GM18498 (cell line): Measurements from ENCODE around the gene CDC42EP5.

Experiments used
- ATAC-seq: cut with Tn5 transposase; IDR thresholded peaks from one replicate; pipeline ENCODE4 v1.9.1; 2021; ENCODE audit warnings: mild to moderate bottlenecking, moderate library complexity; ENCODE audit not compliant: unreplicated experiment

CDC42EP5 gene

DNA sequence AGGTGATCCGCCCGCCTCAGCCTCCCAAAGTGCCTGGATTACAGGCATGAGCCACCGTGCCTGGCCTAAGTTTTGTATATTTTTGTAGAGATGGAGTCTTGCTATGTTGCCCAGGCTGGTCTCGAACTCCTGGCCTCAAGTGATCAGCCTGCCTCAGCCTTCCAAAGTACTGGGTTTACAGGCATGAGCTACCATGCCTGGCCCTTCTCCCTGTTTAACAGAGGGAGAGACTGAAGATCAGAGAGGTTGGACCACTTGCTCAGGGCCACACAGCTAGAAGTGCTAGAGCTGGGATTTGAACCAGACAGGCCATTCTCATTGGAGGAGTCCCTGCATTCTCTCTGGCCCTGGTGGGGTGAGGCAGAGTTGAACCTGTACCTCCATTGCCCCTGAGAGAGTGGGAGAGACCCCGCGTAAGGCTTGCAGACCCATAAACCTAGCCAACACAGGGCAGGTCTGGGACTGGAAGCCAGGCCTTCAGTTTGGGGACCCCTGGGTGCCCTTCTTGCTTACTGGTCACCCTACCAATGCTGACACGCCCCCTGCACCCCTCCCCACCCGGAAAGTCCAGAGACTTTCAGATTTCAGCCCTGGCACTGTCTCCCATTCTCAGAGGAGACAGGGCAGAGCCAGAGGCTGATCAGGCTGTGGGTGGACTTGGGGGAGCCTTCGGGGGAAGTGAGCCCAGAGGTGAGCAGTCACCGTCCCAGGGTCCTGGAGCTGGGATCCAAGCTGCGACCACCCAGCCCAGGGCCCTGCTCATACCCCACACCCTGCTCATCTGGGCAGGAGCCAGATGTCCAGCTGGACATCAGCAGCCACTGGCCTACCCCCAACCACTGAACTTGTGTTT is 44.5 kb downstream of the CDC42EP5 start:
- ATAC-seq, result no peak

DNA sequence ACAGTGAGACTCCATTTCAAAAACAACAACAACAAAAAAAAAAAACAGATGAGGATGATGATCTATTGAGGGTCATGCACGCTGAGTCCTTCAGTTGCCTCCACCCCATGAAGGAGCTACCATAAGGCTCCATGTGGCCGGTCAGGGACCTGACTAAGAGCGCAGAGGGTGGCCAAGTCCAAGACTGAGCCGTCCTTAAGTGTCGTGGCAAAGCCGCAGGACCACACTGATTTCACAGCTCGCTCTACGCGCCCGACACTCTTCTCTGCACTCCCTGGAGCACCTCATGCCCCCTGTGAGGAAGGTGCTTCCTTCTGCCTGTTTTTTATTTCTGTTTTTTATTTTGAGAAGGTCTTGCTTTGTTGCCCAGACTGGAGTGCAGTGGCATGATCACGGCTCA is 45.5 kb downstream of the CDC42EP5 start:
- ATAC-seq, result no peak

- no peak for ATAC-seq
Observed at GRCh38 chr19:54426291-54426931, 46.7 kb downstream of the CDC42EP5 start.

- no peak for ATAC-seq
Observed at GRCh38 chr19:54425382-54425723, 47.7 kb downstream of the CDC42EP5 start.

DNA sequence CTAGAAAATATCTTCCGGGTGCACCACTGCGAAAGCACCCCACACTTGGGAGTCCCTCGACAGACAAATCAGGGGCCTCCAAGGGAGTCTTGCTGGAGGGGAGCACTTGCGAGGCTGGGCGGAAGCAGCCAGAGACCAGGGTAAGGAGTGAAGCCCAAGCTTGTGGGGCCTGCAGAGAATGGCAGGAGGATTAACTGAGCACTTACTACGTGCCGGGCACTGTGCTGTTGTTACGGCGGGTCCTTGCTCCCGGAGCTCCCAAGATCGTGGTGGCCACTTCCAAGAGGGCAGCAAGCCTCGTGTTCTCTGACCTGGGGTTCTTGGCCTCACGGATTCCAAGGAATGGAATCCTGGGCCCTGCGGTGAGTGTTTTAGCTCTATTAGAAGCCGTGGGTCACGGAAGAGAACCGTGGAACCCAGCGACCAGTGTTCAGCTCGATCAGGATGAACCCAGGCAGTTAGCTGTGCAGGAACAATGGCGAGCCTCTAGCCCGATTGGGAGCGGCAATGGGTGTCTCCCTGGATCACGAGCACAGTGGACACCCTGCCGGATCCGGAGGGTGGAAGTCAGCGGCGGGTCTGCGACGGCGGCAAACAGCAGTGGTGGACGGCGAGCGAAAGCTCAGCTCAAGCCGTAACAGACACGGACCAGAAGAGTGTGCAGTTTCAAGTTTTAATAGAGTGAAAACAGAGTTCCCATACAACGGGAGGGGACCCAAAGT is 48.3 kb downstream of the CDC42EP5 start:
- ATAC-seq, result no peak

DNA sequence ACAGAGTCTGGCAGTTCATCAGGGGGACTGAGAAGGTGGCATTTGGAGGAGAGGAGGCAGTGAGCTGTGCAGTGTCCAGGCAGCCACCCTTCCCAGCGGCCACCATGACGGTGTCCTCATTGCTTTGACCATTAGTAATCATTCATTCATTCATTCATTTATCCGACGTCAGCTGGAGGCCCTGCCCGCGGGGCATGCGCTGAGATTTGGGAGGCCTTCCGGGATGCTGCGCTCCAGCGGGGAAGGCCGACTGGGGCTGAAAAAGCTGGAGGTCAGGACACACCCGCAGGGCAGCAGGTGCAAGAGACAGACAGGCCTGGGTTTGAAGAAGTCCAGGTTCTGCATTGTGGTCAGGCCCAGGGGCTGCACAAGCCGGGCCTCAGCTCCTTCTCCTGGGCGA is 48.9 kb downstream of the CDC42EP5 start:
- ATAC-seq, result no peak

GRCh38 chr19:54422136-54422535 is 51.0 kb downstream of the CDC42EP5 start:
- ATAC-seq, result no peak

DNA sequence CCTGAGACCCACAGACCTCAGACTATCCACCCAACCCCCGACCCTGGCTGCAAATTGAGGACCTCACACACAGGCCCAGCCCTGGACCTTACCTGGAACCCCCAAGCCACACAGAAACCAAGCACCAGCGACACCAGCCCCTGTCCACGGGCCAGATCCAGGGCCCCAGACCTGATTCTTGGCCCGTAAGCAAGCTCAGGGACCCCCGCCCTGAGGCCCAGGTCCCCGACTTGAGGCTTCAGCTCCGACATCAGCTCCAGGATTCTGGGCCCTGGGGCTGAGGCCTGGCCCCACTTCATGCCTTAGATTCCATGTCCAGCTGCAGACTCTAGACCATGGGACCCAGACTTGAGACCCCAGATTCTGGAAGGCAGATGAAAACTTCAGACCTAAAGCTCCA is 51.6 kb downstream of the CDC42EP5 start:
- no peak for ATAC-seq

- no peak for ATAC-seq
Observed at GRCh38 chr19:54421169-54421516, 52.0 kb downstream of the CDC42EP5 start.

- ATAC-seq, result no peak
Observed at GRCh38 chr19:54420383-54421168, 52.5 kb downstream of the CDC42EP5 start.

- ATAC-seq, result no peak
Observed at GRCh38 chr19:54420068-54420382, 53.1 kb downstream of the CDC42EP5 start.

- no peak for ATAC-seq
Observed at GRCh38 chr19:54418930-54419800, 53.9 kb downstream of the CDC42EP5 start.

DNA sequence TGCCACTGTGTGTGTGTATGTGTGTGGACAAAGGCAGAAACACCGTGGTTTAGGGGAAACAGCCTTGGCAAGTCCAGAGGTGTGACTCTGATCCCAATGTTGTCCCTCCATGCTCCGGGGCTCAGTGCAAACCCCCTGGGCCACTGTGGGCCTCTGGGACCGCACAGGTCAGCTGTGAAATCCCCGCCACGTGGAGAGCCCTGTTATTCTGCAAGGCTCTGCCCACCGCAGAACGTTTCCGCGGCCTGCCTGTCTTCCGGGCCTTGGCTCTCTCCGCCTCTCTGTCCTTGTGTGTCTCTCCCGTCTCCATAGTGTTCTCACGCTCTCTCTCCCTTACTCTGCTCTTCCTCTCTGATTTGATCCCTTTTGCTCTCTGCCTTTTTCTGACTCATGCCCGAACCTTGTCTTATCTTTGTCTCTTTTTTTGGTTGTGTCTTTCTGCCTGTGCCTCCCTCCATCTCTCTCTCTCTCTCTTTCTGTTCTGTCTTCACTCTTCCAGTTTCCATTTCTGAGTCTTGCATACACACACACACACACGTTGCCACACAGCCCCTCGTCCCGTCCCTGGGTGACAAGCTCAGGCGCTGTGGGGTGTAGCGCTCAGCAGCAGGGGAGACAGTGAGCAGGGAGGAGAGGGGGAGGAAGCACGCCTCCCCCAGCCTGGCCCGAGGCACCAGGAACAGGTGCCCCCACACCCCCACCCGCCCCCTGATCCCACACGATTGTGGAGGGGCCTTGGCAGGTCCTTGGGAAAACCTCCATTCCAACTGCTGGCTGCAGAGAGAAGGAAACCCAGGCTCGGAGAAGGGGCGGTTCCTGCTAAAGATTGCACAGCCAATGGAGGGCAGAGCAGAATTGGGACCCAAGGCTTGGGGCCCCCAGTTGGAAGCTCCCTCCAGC is 54.8 kb downstream of the CDC42EP5 start:
- no peak for ATAC-seq

DNA sequence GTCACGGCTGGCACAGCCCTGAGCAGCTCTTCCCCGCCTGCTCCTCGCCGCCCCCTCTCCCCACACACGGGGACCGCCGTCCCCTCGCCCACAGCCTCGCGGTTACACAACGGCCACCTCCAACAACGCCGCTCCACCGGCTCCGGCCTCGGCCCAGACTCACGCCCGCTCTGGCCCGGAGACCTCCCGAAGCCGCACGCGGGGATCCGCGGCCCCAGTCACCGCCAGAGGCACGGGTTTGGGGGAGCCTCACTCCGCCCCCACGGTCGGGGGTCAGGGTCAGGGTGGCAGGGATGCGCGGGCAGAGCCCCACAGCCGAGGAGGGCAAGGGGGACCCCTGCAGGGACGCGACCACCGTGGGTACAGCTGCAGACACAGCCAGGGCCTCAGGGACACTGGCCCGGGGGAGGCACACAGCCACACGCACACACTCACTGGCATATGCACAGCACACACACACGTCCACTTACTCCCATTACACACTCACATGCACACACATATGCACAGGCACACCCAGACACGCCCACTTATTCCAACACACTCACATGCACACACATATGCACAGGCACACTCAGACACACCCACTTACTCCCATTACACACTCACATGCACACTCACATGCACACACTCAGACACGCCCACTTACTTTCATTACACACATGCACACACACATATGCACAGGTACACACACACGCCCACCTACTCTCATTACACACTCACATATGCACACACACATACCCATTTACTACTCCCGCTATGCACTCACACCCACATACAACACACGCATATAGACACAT is 56.2 kb downstream of the CDC42EP5 start:
- ATAC-seq, result no peak

DNA sequence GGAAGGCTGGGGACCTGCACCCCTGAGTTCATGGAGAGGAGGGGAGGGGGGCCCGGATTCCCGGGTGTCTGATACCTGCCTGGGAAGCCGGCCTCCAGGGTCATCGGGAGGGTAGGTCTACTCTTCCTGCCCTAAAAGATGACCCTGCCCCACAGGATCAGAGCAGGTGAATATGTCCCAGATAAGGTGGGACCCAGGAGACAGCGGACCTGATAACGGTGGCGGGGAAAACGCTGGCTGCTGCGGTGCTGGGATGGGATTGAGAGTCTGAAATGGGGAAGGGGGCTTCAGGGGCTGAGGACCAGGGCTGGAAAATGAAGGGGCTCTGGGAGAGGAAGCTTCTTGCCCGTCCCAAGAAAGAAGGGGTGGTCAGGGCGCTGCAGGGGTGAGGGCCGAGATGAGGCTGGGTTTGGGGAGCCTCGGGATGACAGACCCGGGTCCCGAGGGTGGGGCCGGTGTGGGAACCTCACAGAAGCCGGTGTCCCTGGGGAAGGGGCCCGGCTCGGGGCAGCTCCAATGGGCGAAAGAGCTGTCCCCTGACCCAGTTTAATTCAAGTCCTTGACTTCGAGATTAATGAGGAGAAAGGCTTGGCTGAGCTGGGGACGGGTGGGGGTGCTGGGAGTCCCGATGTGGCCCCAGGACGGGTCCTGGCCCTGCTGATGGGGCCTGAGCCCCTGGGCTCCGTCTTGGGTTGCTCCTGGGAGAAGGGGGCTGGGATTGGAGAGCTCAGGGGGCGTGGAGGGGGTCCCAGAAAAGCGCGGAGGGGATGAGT is 57.0 kb downstream of the CDC42EP5 start:
- no peak for ATAC-seq

GRCh38 chr19:54415208-54415900 is 57.7 kb downstream of the CDC42EP5 start, which contains the start of gene TTYH1:
Gene TTYH1, plus strand, starts transcription at chr19:54415464. Its CDS starts 89 bp downstream, at chr19:54415553.
- ATAC-seq, result no peak
